Vagina (tissue), 2 donors: Measurements from ENCODE around the gene NPPC. TPM values are rescaled to one million over a fixed set of nuclear protein-coding genes. Genes with fewer than 3 reads are reported as not detected.
"Not testable (repeated sequence)": the region's sequence is repeated elsewhere in the genome, so short reads cannot be mapped to it uniquely, and the experiment has no call there.

Source experiments
- DNase-seq, 2 donors: peaks; one replicate each; pipeline ENCODE4 v3.0.0-alpha.2; 2017; ENCODE audit errors: extremely low spot score in 2 of 2
- H3K27ac ChIP-seq: fragments of 200-600 bp; sonication (generic); one replicate; pipeline ENCODE4 v1.5.1; 2019
- H3K27me3 ChIP-seq: fragments of 200-600 bp; sonication (generic); one replicate; pipeline ENCODE4 v1.5.1; 2019
- H3K36me3 ChIP-seq, 2 donors: fragments of 200-600 bp; sonication (generic); one replicate each; pipeline ENCODE4 v1.5.1; 2017 to 2019
- H3K4me1 ChIP-seq: fragments of 200-600 bp; sonication (generic); one replicate; pipeline ENCODE4 v1.5.1; 2019
- H3K4me3 ChIP-seq, 2 donors: fragments of 200-600 bp; sonication (generic); 1 replicate in 1 of 2; 2 replicates in 1 of 2; pipeline ENCODE4 v1.5.1; 2016 to 2019
- H3K9me3 ChIP-seq: fragments of 200-600 bp; sonication (generic); one replicate; pipeline ENCODE4 v1.5.1; 2019
- CTCF ChIP-seq, 3 experiments: fragments of 450-650 bp in 2 of 3; fragments of 200-600 bp in 1 of 3; sonication (generic) in 1 of 3; IDR thresholded peaks; one replicate each; pipeline ENCODE4 v1.5.1; 2017 to 2019; ENCODE audit warnings: antibody characterized with exemption in 3 of 3, mild to moderate bottlenecking in 2 of 3, moderate library complexity in 2 of 3
- POLR2A ChIP-seq, 2 donors: fragments of 450-650 bp; IDR thresholded peaks; one replicate each; pipeline ENCODE4 v1.6.1; 2017; ENCODE audit warnings: antibody characterized with exemption in 2 of 2, mild to moderate bottlenecking in 2 of 2, moderate library complexity in 2 of 2
- POLR2AphosphoS5 ChIP-seq, 2 donors: sonication (generic); formaldehyde crosslinking; IDR thresholded peaks; one replicate each; pipeline ENCODE4 v1.9.0; 2017; ENCODE audit warnings: antibody characterized with exemption in 2 of 2, mild to moderate bottlenecking in 2 of 2, low read depth in 1 of 2; ENCODE audit not compliant: insufficient read depth in 1 of 2
- intact Hi-C: fragments of 100-400 bp; cut with DNase I; formaldehyde crosslinking; loops from one replicate; pipeline ENCODE4 v1.15.1; 2023
- total RNA-seq: library from RNA; depleted of rRNA; stranded (reverse); fragments of >200 nt; gene quantifications from one replicate; pipeline ENCODE4 v1.2.3, GENCODE V29; 2016

The NPPC gene
- total RNA-seq, 1 donor from 2014 or later: 16.0 TPM

GRCh38 chr2:231886071-231886681 lies 40.0 kb downstream of the NPPC start:
- no peak for TF ChIP-seq POLR2A (IDR thresholded peaks at IDR 0.05)
- TF ChIP-seq CTCF (IDR thresholded peaks at IDR 0.05): no peak
- TF ChIP-seq POLR2AphosphoS5 (IDR thresholded peaks at IDR 0.05; ENCODE audit: insufficient read depth in 1 of 2, low read depth in 1 of 2): no peak
- peaks cover 18% of the 10 kb centered on the region for H3K4me1 ChIP-seq
- no peak overlapping the region for H3K4me3 ChIP-seq
- intact Hi-C loops: no loop called here
- H3K27ac ChIP-seq: no peak overlapping the region
- no peaks in the 10 kb centered on the region for H3K27me3 ChIP-seq
- H3K9me3 ChIP-seq: no peaks in the 10 kb centered on the region
- no peaks in the 10 kb centered on the region for H3K36me3 ChIP-seq
- no peak for DNase-seq

GRCh38 chr2:231884438-231885140 lies 41.6 kb downstream of the NPPC start:
- Histone ChIP-seq H3K36me3 (no peaks in the 10 kb centered on the region), H3K4me3 (no peak overlapping the region), H3K4me1 (peaks cover 18% of the 10 kb centered on the region), H3K27ac (no peak overlapping the region), H3K27me3 (no peaks in the 10 kb centered on the region), H3K9me3 (no peaks in the 10 kb centered on the region)
- intact Hi-C loops: no loop called here
- TF ChIP-seq POLR2A (IDR thresholded peaks at IDR 0.05) (no peak), CTCF (IDR thresholded peaks at IDR 0.05) (no peak), POLR2AphosphoS5 (IDR thresholded peaks at IDR 0.05; ENCODE audit: insufficient read depth in 1 of 2, low read depth in 1 of 2) (no peak)
- no peak for DNase-seq

GRCh38 chr2:231883468-231883881 lies 42.7 kb downstream of the NPPC start:
- no peak for DNase-seq
- intact Hi-C loops: no loop called here
- Histone ChIP-seq H3K9me3 (no peaks in the 10 kb centered on the region), H3K27ac (no peak overlapping the region), H3K4me1 (peaks cover 18% of the 10 kb centered on the region), H3K36me3 (no peaks in the 10 kb centered on the region), H3K4me3 (no peak overlapping the region), H3K27me3 (no peaks in the 10 kb centered on the region)
- TF ChIP-seq CTCF (IDR thresholded peaks at IDR 0.05): no peak
- TF ChIP-seq POLR2AphosphoS5 (IDR thresholded peaks at IDR 0.05; ENCODE audit: insufficient read depth in 1 of 2, low read depth in 1 of 2): peak in 1 of 2 donors; percentile 28

GRCh38 chr2:231882646-231883045 lies 43.5 kb downstream of the NPPC start:
- no peaks in the 10 kb centered on the region for H3K36me3 ChIP-seq
- intact Hi-C loops: no loop called here
- no peaks in the 10 kb centered on the region for H3K9me3 ChIP-seq
- H3K4me1 ChIP-seq: peaks cover 18% of the 10 kb centered on the region
- DNase-seq: no peak
- H3K27ac ChIP-seq: no peak overlapping the region
- H3K4me3 ChIP-seq: no peak overlapping the region
- TF ChIP-seq POLR2AphosphoS5 (IDR thresholded peaks at IDR 0.05; ENCODE audit: insufficient read depth in 1 of 2, low read depth in 1 of 2) (no peak), POLR2A (IDR thresholded peaks at IDR 0.05) (no peak), CTCF (IDR thresholded peaks at IDR 0.05) (no peak)
- H3K27me3 ChIP-seq: no peaks in the 10 kb centered on the region

GRCh38 chr2:231880371-231880770 lies 45.8 kb downstream of the NPPC start:
- H3K4me3 ChIP-seq, DNase-seq, H3K36me3 ChIP-seq, intact Hi-C loops, H3K27ac ChIP-seq, H3K9me3 ChIP-seq, H3K27me3 ChIP-seq: not testable (repeated sequence)
- H3K4me1 ChIP-seq: peaks cover 18% of the 10 kb centered on the region
